Measurements from ENCODE around the gene ZNF777. TPM values are rescaled to one million over a fixed set of nuclear protein-coding genes. Genes with fewer than 3 reads are reported as not detected.
"Not testable (repeated sequence)": the region's sequence is repeated elsewhere in the genome, so short reads cannot be mapped to it uniquely, and the experiment has no call there.

The ZNF777 gene
- total RNA-seq, 1 donor from 2014 or later, result 17.6 TPM

DNA sequence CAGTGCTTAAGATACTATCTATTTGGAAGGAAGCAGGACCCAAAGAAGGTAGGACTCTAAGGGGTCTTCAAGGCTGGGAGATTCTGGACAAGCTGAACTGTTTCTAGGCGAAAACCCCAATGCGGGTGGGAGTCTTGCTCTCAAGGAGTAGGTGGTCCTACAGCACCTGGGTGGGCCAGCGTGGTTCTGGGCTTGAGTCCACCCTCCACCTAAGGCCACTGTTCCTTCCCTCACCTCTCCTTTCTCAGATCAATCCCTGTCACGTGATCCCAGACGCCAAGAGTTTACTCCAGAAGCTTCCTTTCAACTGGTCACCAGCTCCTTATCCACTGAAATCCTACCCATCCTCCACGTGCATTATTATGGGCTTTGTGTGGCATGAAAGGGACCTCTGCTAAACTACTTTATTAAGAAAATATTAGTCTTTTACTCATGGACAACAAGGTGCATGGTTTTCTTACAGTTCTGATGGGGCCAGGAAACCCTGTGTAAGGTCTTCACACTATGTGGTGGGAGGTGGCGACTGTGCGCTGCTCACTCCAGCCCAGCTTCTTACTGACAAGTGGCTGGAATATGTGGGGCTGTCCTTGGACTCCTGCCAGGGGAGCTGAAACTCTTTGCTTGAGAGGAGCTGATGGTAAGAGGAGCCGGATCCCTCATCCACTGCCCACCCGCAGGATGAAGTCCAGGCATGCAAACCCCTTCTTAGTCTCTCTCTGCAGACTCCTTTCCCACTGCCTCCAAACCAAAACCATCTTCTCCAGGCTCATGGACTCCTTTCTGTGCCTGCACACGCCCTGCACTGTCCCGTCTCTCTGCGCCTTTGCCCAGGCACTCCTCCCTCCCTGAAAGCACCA, 35.2 kb upstream of the ZNF777 start:
- TF ChIP-seq, protein P1, sequence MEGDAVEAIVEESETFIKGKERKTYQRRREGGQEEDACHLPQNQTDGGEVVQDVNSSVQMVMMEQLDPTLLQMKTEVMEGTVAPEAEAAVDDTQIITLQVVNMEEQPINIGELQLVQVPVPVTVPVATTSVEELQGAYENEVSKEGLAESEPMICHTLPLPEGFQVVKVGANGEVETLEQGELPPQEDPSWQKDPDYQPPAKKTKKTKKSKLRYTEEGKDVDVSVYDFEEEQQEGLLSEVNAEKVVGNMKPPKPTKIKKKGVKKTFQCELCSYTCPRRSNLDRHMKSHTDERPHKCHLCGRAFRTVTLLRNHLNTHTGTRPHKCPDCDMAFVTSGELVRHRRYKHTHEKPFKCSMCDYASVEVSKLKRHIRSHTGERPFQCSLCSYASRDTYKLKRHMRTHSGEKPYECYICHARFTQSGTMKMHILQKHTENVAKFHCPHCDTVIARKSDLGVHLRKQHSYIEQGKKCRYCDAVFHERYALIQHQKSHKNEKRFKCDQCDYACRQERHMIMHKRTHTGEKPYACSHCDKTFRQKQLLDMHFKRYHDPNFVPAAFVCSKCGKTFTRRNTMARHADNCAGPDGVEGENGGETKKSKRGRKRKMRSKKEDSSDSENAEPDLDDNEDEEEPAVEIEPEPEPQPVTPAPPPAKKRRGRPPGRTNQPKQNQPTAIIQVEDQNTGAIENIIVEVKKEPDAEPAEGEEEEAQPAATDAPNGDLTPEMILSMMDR (conservative IDR thresholded peaks at IDR 0.05), result no peak
- peak overlapping the region; percentile 95 for H3K27ac Mint-ChIP-seq

GRCh38 chr7:149494738-149495368, 34.0 kb upstream of the ZNF777 start:
- TF ChIP-seq, protein P1 (conservative IDR thresholded peaks at IDR 0.05), result no peak
- peaks cover 14% of the 10 kb centered on the region for H3K27me3 Mint-ChIP-seq
- peak overlapping the region; percentile 98 for H3K4me3 Mint-ChIP-seq
- peaks cover 26% of the 10 kb centered on the region for H3K36me3 Mint-ChIP-seq
- DNase-seq (ENCODE audit: extremely low spot score, unreplicated experiment), result no peak
- peak overlapping the region; percentile 29 for H3K27ac Mint-ChIP-seq
- H3K4me1 Mint-ChIP-seq (ENCODE audit: unreplicated experiment), result peaks cover 23% of the 10 kb centered on the region
- no peaks in the 10 kb centered on the region for H3K9me3 Mint-ChIP-seq

More for the DNA sequence above, 35.2 kb upstream of the ZNF777 start:
- DNase-seq (ENCODE audit: extremely low spot score, unreplicated experiment), result no peak
- Mint-ChIP-seq H3K27me3 (peaks cover 22% of the 10 kb centered on the region), H3K4me3 (peak overlapping the region; percentile 98), H3K4me1 (ENCODE audit: unreplicated experiment) (peaks cover 23% of the 10 kb centered on the region), H3K36me3 (peaks cover 19% of the 10 kb centered on the region), H3K9me3 (no peaks in the 10 kb centered on the region)

DNA sequence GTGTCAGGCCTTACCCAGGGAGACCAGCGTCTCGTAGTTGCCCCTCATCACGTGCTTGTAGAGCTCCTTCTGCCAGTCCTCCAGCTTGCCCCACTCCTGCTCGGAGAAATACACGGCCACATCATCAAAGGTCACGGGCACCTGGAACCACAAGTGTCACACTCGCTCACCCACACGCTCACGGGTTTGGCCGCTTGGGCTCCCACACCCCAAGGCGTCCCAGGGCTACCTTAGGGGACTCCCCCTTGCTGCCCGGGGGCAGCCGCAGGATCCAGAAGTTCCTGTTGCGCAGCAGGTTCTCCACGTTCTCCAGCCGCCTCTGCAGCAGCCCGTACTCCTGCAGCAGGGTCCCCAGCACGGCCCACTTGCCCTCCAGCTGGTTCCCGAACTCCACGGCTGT, 33.1 kb upstream of the ZNF777 start:
- DNase-seq (ENCODE audit: extremely low spot score, unreplicated experiment); H3K4me3 Mint-ChIP-seq; H3K27ac Mint-ChIP-seq; H3K27me3 Mint-ChIP-seq; H3K9me3 Mint-ChIP-seq: not testable (repeated sequence)
- Mint-ChIP-seq H3K4me1 (ENCODE audit: unreplicated experiment) (peaks cover 23% of the 10 kb centered on the region), H3K36me3 (peaks cover 33% of the 10 kb centered on the region)

GRCh38 chr7:149493366-149493765, 32.5 kb upstream of the ZNF777 start:
- Mint-ChIP-seq H3K27ac (no peak overlapping the region), H3K27me3 (peaks cover 2% of the 10 kb centered on the region), H3K4me3 (no peak overlapping the region), H3K4me1 (ENCODE audit: unreplicated experiment) (peaks cover 23% of the 10 kb centered on the region), H3K36me3 (peaks cover 35% of the 10 kb centered on the region), H3K9me3 (no peaks in the 10 kb centered on the region)
- DNase-seq (ENCODE audit: extremely low spot score, unreplicated experiment), result no peak
- TF ChIP-seq, protein P1 (conservative IDR thresholded peaks at IDR 0.05), result no peak

DNA sequence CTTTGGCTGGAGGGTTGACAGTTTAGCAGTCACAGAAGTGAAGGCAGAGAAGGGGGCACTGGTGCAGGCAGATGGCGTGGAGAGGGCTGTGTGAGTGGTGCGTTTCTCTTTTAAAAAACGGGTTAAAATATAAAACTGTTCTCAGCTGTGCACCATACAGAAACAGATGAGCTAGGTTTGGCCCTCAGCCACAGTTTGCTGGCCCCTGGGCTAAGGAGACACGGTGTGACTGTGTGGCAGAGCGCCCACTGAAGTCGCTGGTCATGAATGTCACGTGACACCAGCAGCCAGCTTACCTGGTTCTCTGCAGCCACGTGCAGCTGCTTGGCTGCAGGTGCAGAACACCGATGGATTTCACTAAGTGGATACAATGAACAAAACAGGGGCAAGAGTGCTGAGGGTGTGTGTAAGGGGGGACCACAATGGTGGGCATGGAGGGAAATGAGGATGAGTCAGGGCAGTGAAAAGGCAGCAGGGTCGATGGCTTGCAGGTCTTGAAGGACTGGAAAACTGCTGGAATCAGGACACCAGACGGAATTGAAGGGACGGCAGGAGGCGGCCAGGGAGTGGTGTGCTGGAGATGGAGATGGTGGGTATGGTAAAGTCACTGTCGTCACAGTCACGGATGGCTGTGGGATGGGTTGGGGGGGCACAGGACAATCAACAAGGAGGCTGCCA, 29.4 kb upstream of the ZNF777 start:
- Mint-ChIP-seq H3K27ac (no peak overlapping the region), H3K4me3 (no peak overlapping the region), H3K9me3 (no peaks in the 10 kb centered on the region), H3K27me3 (no peaks in the 10 kb centered on the region), H3K4me1 (ENCODE audit: unreplicated experiment) (peaks cover 8% of the 10 kb centered on the region), H3K36me3 (peaks cover 60% of the 10 kb centered on the region)
- TF ChIP-seq, protein P1 (conservative IDR thresholded peaks at IDR 0.05), result no peak
- DNase-seq (ENCODE audit: extremely low spot score, unreplicated experiment), result no peak
